Endothelial cell of umbilical vein (primary cell): ENCODE results near the gene B3GALNT2. TPM values are rescaled to one million over a fixed set of nuclear protein-coding genes. Genes with fewer than 3 reads are reported as not detected.

ENCODE experiments used
- BruUV-seq: library from RNA; stranded (reverse); fragments of 400-500 nt; replicated peaks from 2 replicates; lab custom pipeline; 2021; lab: Mats Ljungman, UMichigan
- CTCF ChIA-PET: fragments of 300-600, 350-600 bp; sonication (Branson Sonifier 250); formaldehyde crosslinking; loops from one replicate; lab custom pipeline; 2021; ENCODE audit warnings: antibody characterized with exemption, inconsistent platforms; lab: Charles Lee
- POLR2A ChIA-PET: fragments of 300-600, 350-600 bp; sonication (Branson Sonifier 250); formaldehyde crosslinking; loops from one replicate; lab custom pipeline; 2021; ENCODE audit warnings: antibody characterized with exemption, inconsistent platforms; lab: Charles Lee
- DNase-seq: peaks from one replicate; pipeline ENCODE4 v3.0.0-alpha.2; 2011; ENCODE audit warnings: low read depth, low spot score
- FAIRE-seq: peaks from 2 replicates; lab custom pipeline; 2011; peaks lifted over from hg19 to GRCh38; lab: Jason Lieb, UNC
- H2AFZ ChIP-seq: 2 replicates; pipeline ENCODE4 v1.6.0; 2012; ENCODE audit warnings: low read depth, low read length, control low read depth, inconsistent platforms
- H3K27ac ChIP-seq: 2 replicates; pipeline ENCODE4 v1.5.1; 2011; ENCODE audit warnings: low read depth, mild to moderate bottlenecking, control low read depth, low read length, moderate library complexity; ENCODE audit not compliant: insufficient read depth
- H3K27me3 ChIP-seq, 2 experiments: 2 replicates each; pipeline versions ENCODE4 v1.6.0 to v1.6.1; 2011; ENCODE audit warnings: low read length in 2 of 2, mixed read lengths in 1 of 2; ENCODE audit not compliant: control insufficient read depth in 2 of 2, insufficient read depth in 2 of 2
- H3K36me3 ChIP-seq, 2 experiments: 2 replicates in 1 of 2; 3 replicates in 1 of 2; pipeline ENCODE4 v1.5.1; 2011; ENCODE audit warnings: low read length in 2 of 2, mild to moderate bottlenecking in 1 of 2, moderate library complexity in 1 of 2; ENCODE audit not compliant: control insufficient read depth in 2 of 2, insufficient read depth in 2 of 2; ENCODE audit errors: extremely low read depth in 1 of 2
- H3K4me1 ChIP-seq: 3 replicates; pipeline ENCODE4 v1.5.1; 2011; ENCODE audit warnings: mild to moderate bottlenecking, low read length; ENCODE audit not compliant: control insufficient read depth, insufficient read depth; ENCODE audit errors: extremely low read depth
- H3K4me2 ChIP-seq: 2 replicates; pipeline ENCODE4 v1.6.1; 2011; ENCODE audit warnings: low read length, control low read depth, mixed read lengths; ENCODE audit not compliant: insufficient read depth
- H3K4me3 ChIP-seq, 3 experiments: fragments of 200-600 bp in 1 of 3; sonication (generic), shearing (Covaris generic) in 1 of 3; replicated peaks in 1 of 3; 2 replicates each; pipeline ENCODE4 v1.5.1; 2011 to 2016; ENCODE audit warnings: control low read depth in 3 of 3, low read length in 3 of 3, mild to moderate bottlenecking in 2 of 3, inconsistent platforms in 1 of 3, low read depth in 1 of 3, moderate library complexity in 1 of 3; ENCODE audit not compliant: insufficient read depth in 1 of 3
- H3K79me2 ChIP-seq: 2 replicates; pipeline ENCODE4 v1.6.0; 2012; ENCODE audit warnings: low read length, inconsistent platforms; ENCODE audit not compliant: control insufficient read depth, insufficient read depth
- H3K9ac ChIP-seq: replicated peaks from 2 replicates; pipeline ENCODE3; 2011; ENCODE audit warnings: low read length, control low read depth; ENCODE audit not compliant: insufficient read depth; ENCODE audit errors: extremely low read depth
- H3K9me1 ChIP-seq: replicated peaks from 3 replicates; pipeline ENCODE4 v1.6.0; 2011; ENCODE audit warnings: mild to moderate bottlenecking, low read length; ENCODE audit not compliant: control insufficient read depth, insufficient read depth; ENCODE audit errors: extremely low read depth
- H3K9me3 ChIP-seq: replicated peaks from 2 replicates; pipeline ENCODE4 v1.5.1; 2012; ENCODE audit warnings: low read length, inconsistent platforms; ENCODE audit not compliant: control insufficient read depth, insufficient read depth
- H4K20me1 ChIP-seq: replicated peaks from 2 replicates; pipeline ENCODE3; 2011; ENCODE audit warnings: mild to moderate bottlenecking, low read length; ENCODE audit not compliant: control insufficient read depth, insufficient read depth; ENCODE audit errors: extremely low read depth
- EZH2 ChIP-seq: IDR thresholded peaks from 2 replicates; pipeline ENCODE4 v1.6.1; 2012; ENCODE audit warnings: borderline replicate concordance, low read depth, mild to moderate bottlenecking, moderate library complexity, low read length, inconsistent platforms; ENCODE audit not compliant: severe bottlenecking
- GATA2 ChIP-seq: IDR thresholded peaks from 2 replicates; pipeline ENCODE4 v1.7.0; 2011; ENCODE audit warnings: low read depth, mild to moderate bottlenecking, moderate library complexity, mixed read lengths, low read length; ENCODE audit not compliant: insufficient read length, insufficient read depth
- dilution Hi-C: fragments of 300-500 bp; cut with MboI; formaldehyde crosslinking; loops from one replicate; pipeline ENCODE4 v1.15.0; 2019; ENCODE audit warnings: low sequenced_read_pairs; ENCODE audit not compliant: extremely low pct_ligation_motif_present
- intact Hi-C: fragments of 100-400 bp; cut with micrococcal nuclease; formaldehyde crosslinking; loops from one replicate; pipeline ENCODE4 v1.10.0; 2022
- polyA plus RNA-seq, 4 experiments: library from polyadenylated mRNA; depleted of rRNA in 3 of 4; stranded (reverse) in 3 of 4; unstranded in 1 of 4; fragments of >200 nt; gene quantifications; 2 replicates each; pipeline versions ENCODE4 v1.2.1 to v1.2.3, GENCODE V29; 2011 to 2012; ENCODE audit warnings: missing spikeins in 1 of 4
- total RNA-seq: library from RNA; stranded (reverse); gene quantifications from 2 replicates; pipeline ENCODE4 v1.2.3, GENCODE V29; 2021
- TF ChIP-seq, protein P1 (sequence below): IDR thresholded peaks from 2 replicates; pipeline ENCODE4 v1.6.1; 2011; ENCODE audit not compliant: insufficient read depth, insufficient read length

The B3GALNT2 gene
- total and polyA plus RNA-seq, 2 donors (not counting 3 experiments of a cell fraction or from before 2014, with no cell fraction given), result 12.0 to 32.2 TPM

DNA sequence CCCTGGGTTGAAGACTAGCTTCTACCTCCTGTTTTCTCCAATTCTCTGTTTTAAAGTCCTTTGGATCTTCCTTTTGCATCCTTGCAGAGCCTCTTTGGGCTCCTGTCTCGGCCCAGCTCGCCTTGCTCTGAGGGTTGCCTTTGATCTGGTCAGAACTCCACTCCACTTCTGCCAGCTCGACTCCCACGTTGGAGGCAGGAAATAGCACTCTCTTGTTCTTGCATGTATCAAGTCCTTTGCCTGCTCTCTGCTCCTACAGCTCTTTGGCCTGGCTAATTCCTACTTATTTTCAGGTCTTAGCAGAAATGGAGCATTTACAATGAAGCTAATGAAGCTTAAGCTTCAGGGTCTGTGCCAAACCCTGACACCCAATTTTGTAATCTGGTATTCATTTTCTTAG is 21.1 kb upstream of the B3GALNT2 start:
- no peaks in the 10 kb centered on the region for H3K9me3 ChIP-seq
- no peaks in the 10 kb centered on the region for H3K36me3 ChIP-seq
- H4K20me1 ChIP-seq, result no peaks in the 10 kb centered on the region
- FAIRE-seq (no peak), DNase-seq (no peak)
- POLR2A ChIA-PET, result no interaction called here
- dilution Hi-C loops, result no loop called here
- H3K27ac ChIP-seq, result no peak overlapping the region
- no peak overlapping the region for H3K4me2 ChIP-seq
- H3K9ac ChIP-seq, result no peak overlapping the region
- no TSS peak for BruUV-seq
- no peak overlapping the region for H3K4me3 ChIP-seq
- H3K27me3 ChIP-seq, result peaks cover 0 to 2% of the 10 kb centered on the region in 2 experiments
- no peaks in the 10 kb centered on the region for H3K4me1 ChIP-seq
- no peaks in the 10 kb centered on the region for H3K9me1 ChIP-seq
- no peak for TF ChIP-seq EZH2
- H3K79me2 ChIP-seq, result no peaks in the 10 kb centered on the region
- CTCF ChIA-PET, result interaction anchor here (5.3 kb wide), 1 partner anchor 12 kb away, joined by 17 read pairs; no protein-coding TSS in a partner anchor
- no peak overlapping the region for H2AFZ ChIP-seq
- intact Hi-C loops, result no loop called here

DNA sequence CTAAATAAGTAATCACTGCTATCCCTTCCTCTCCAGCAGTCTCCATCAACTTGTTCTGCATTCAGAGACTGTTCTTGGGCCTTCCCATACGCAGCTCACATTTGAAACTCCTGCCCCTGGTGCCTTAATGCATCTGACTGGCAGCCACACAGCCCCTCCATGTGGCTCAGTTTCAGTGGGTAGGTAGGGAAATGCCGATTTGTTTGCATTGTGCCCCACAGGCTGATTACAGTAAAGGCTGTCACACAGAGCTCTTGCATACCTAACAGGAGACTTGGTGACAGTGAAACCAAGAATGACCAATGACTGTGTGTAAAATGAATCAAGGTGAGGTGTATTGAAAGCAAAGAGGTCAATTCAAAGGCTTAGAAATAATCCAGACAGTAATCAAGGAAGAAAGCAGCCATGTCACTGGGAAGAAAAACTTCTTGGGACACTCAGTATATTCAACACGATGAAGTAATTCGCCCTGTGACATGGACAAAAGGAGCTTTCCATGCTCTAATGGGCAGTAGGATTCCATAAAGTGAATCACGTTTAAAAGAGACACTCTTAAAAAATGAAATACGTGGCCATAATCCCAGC is 12.7 kb upstream of the B3GALNT2 start:
- dilution Hi-C loops, result no loop called here
- BruUV-seq, result no TSS peak
- no peak overlapping the region for H3K4me3 ChIP-seq
- ChIA-PET POLR2A (no interaction called here), CTCF (interaction anchor here (1.5 to 4.4 kb wide), 3 partner anchors 265 to 455 kb away, joined by 8 to 41 read pairs (median 10); no protein-coding TSS in a partner anchor)
- no peaks in the 10 kb centered on the region for H3K36me3 ChIP-seq
- H2AFZ ChIP-seq, result no peak overlapping the region
- no peaks in the 10 kb centered on the region for H3K9me3 ChIP-seq
- no peaks in the 10 kb centered on the region for H3K79me2 ChIP-seq
- no peak overlapping the region for H3K27ac ChIP-seq
- H3K4me1 ChIP-seq, result no peaks in the 10 kb centered on the region
- DNase-seq, result no peak
- TF ChIP-seq GATA2, result no peak
- TF ChIP-seq, protein P1, sequence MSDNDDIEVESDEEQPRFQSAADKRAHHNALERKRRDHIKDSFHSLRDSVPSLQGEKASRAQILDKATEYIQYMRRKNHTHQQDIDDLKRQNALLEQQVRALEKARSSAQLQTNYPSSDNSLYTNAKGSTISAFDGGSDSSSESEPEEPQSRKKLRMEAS, result no peak
- H3K27me3 ChIP-seq, result no peaks in the 10 kb centered on the region
- H4K20me1 ChIP-seq, result no peaks in the 10 kb centered on the region
- intact Hi-C loops, result no loop called here
- FAIRE-seq, result no peak
- no peak overlapping the region for H3K9ac ChIP-seq
- H3K9me1 ChIP-seq, result no peaks in the 10 kb centered on the region
- no peak overlapping the region for H3K4me2 ChIP-seq
